HEK293 (cell line): ENCODE data around the gene ANKRD30A.

ENCODE experiments used
- CTCF ChIA-PET: fragments of 350-600 bp; formaldehyde crosslinking; extraction: SDS; loops from one replicate; lab custom pipeline; 2021; ENCODE audit warnings: antibody characterized with exemption; lab: Yijun Ruan, JAX
- POLR2A ChIA-PET: fragments of 300-600 bp; formaldehyde crosslinking; extraction: SDS; loops from one replicate; lab custom pipeline; 2020; ENCODE audit warnings: antibody characterized with exemption, inconsistent platforms; lab: Yijun Ruan, JAX
- H3K27ac ChIP-seq: fragments of 200-500 bp; sonication (Bioruptor generic); 2 replicates; pipeline ENCODE4 v1.5.1; 2014; ENCODE audit warnings: low read depth, low read length, control low read depth, inconsistent platforms; ENCODE audit errors: extremely low read depth
- H3K36me3 ChIP-seq, 2 experiments: fragments of 200-500 bp in 1 of 2; sonication (Bioruptor generic) in 1 of 2; 1 replicate in 1 of 2; 2 replicates in 1 of 2; pipeline ENCODE4 v1.5.1; 2014 to 2017; ENCODE audit warnings: inconsistent platforms in 2 of 2, low read length in 2 of 2; ENCODE audit not compliant: control insufficient read depth in 2 of 2, insufficient read depth in 1 of 2
- H3K4me1 ChIP-seq: fragments of 200-500 bp; sonication (Bioruptor generic); 2 replicates; pipeline ENCODE4 v1.5.1; 2014; ENCODE audit warnings: mild to moderate bottlenecking, low read length, inconsistent platforms; ENCODE audit not compliant: control insufficient read depth, insufficient read depth
- H3K4me3 ChIP-seq: 2 replicates; pipeline ENCODE4 v1.5.1; 2011; ENCODE audit warnings: low read depth, mild to moderate bottlenecking, control low read depth, low read length, moderate library complexity
- H3K9me3 ChIP-seq: fragments of 200-500 bp; sonication (Bioruptor generic); 2 replicates; pipeline ENCODE4 v1.5.1; 2014; ENCODE audit warnings: low read depth, low read length, inconsistent platforms; ENCODE audit not compliant: control insufficient read depth, insufficient read depth
- AEBP2 ChIP-seq: fragments of 450-650 bp; formaldehyde crosslinking; IDR thresholded peaks from 2 replicates; pipeline ENCODE4 v1.5.1; 2016; ENCODE audit warnings: missing biosample characterization, missing genetic modification characterization, borderline replicate concordance
- MZF1 ChIP-seq: fragments of 450-650 bp; formaldehyde crosslinking; IDR thresholded peaks from 2 replicates; pipeline ENCODE4 v1.5.1; 2017; ENCODE audit warnings: missing biosample characterization, missing genetic modification characterization, borderline replicate concordance
- SALL2 ChIP-seq: fragments of 450-650 bp; formaldehyde crosslinking; IDR thresholded peaks from 2 replicates; pipeline ENCODE4 v1.5.0; 2017; ENCODE audit warnings: missing biosample characterization, mild to moderate bottlenecking, missing genetic modification characterization, borderline replicate concordance
- YY1 ChIP-seq: fragments of 450-650 bp; formaldehyde crosslinking; IDR thresholded peaks from 2 replicates; pipeline ENCODE4 v1.5.1; 2018; ENCODE audit warnings: missing biosample characterization, missing genetic modification characterization
- ZBTB6 ChIP-seq: fragments of 450-650 bp; formaldehyde crosslinking; IDR thresholded peaks from 2 replicates; pipeline ENCODE4 v1.5.1; 2017; ENCODE audit warnings: missing biosample characterization, missing genetic modification characterization
- ZNF138 ChIP-seq: fragments of 450-650 bp; formaldehyde crosslinking; IDR thresholded peaks from 2 replicates; pipeline ENCODE4 v1.5.1; 2016; ENCODE audit warnings: missing biosample characterization, missing genetic modification characterization, borderline replicate concordance
- ZNF292 ChIP-seq: fragments of 450-650 bp; formaldehyde crosslinking; IDR thresholded peaks from 2 replicates; pipeline ENCODE4 v1.5.1; 2016; ENCODE audit warnings: low read depth, missing biosample characterization, missing genetic modification characterization, borderline replicate concordance
- ZNF302 ChIP-seq: fragments of 450-650 bp; formaldehyde crosslinking; IDR thresholded peaks from 2 replicates; pipeline ENCODE4 v1.5.1; 2016; ENCODE audit warnings: missing biosample characterization, missing genetic modification characterization, low read depth
- ZNF433 ChIP-seq: fragments of 450-650 bp; formaldehyde crosslinking; IDR thresholded peaks from 2 replicates; pipeline ENCODE4 v1.5.1; 2016; ENCODE audit warnings: missing biosample characterization, missing genetic modification characterization, low read depth
- ZNF473 ChIP-seq: fragments of 450-650 bp; formaldehyde crosslinking; IDR thresholded peaks from 2 replicates; pipeline ENCODE4 v1.5.1; 2017; ENCODE audit warnings: missing biosample characterization, missing genetic modification characterization
- ZNF555 ChIP-seq: fragments of 450-650 bp; formaldehyde crosslinking; conservative IDR thresholded peaks from 2 replicates; pipeline ENCODE4 v1.5.1; 2017; ENCODE audit warnings: missing biosample characterization, mild to moderate bottlenecking, missing genetic modification characterization, inconsistent platforms
- ZNF558 ChIP-seq: fragments of 450-650 bp; formaldehyde crosslinking; IDR thresholded peaks from 2 replicates; pipeline ENCODE4 v1.5.1; 2016; ENCODE audit warnings: missing biosample characterization, missing genetic modification characterization
- ZNF645 ChIP-seq: fragments of 450-650 bp; formaldehyde crosslinking; IDR thresholded peaks from 2 replicates; pipeline ENCODE4; 2016; ENCODE audit warnings: missing biosample characterization, missing genetic modification characterization
- ZNF660 ChIP-seq: fragments of 450-650 bp; IDR thresholded peaks from 2 replicates; pipeline ENCODE4 v1.5.1; 2018; ENCODE audit warnings: missing biosample characterization, mild to moderate bottlenecking, missing genetic modification characterization
- ZNF677 ChIP-seq: fragments of 450-650 bp; IDR thresholded peaks from 2 replicates; pipeline ENCODE4 v1.5.0; 2018; ENCODE audit warnings: missing biosample characterization, mild to moderate bottlenecking, missing genetic modification characterization, moderate library complexity
- ZNF701 ChIP-seq: fragments of 450-650 bp; formaldehyde crosslinking; IDR thresholded peaks from 2 replicates; pipeline ENCODE4 v1.5.1; 2016; ENCODE audit warnings: missing biosample characterization, missing genetic modification characterization
- ZNF707 ChIP-seq: fragments of 450-650 bp; formaldehyde crosslinking; IDR thresholded peaks from 2 replicates; pipeline ENCODE4 v1.5.1; 2016; ENCODE audit warnings: missing biosample characterization, missing genetic modification characterization
- TF ChIP-seq, protein P1 (sequence below): fragments of 450-650 bp; formaldehyde crosslinking; conservative IDR thresholded peaks from 2 replicates; pipeline ENCODE4 v1.5.1; 2016; ENCODE audit warnings: low read depth, missing biosample characterization, missing genetic modification characterization
- TF ChIP-seq, protein P2 (sequence below): fragments of 450-650 bp; formaldehyde crosslinking; IDR thresholded peaks from 2 replicates; pipeline ENCODE4 v1.5.1; 2016; ENCODE audit warnings: missing biosample characterization, missing genetic modification characterization
- TF ChIP-seq, protein P3 (sequence below): fragments of 450-650 bp; formaldehyde crosslinking; IDR thresholded peaks from 2 replicates; pipeline ENCODE4 v1.5.1; 2016; ENCODE audit warnings: missing biosample characterization, missing genetic modification characterization
- TF ChIP-seq, protein P4 (sequence below): fragments of 450-650 bp; formaldehyde crosslinking; IDR thresholded peaks from 2 replicates; pipeline ENCODE4 v1.5.1; 2017; ENCODE audit warnings: missing biosample characterization, mild to moderate bottlenecking, missing genetic modification characterization, moderate library complexity

Gene ANKRD30A

GRCh38 chr10:37401225-37401624 is 275.8 kb downstream of the ANKRD30A start:
- H3K4me1 ChIP-seq = no peaks in the 10 kb centered on the region
- CTCF ChIA-PET = no interaction called here
- TF ChIP-seq ZNF555 (tag by site-specific recombination) (no peak), ZNF645 (tag by site-specific recombination) (no peak), SALL2 (tag by site-specific recombination) (no peak), ZNF433 (tag by site-specific recombination) (no peak)
- TF ChIP-seq, protein P1, sequence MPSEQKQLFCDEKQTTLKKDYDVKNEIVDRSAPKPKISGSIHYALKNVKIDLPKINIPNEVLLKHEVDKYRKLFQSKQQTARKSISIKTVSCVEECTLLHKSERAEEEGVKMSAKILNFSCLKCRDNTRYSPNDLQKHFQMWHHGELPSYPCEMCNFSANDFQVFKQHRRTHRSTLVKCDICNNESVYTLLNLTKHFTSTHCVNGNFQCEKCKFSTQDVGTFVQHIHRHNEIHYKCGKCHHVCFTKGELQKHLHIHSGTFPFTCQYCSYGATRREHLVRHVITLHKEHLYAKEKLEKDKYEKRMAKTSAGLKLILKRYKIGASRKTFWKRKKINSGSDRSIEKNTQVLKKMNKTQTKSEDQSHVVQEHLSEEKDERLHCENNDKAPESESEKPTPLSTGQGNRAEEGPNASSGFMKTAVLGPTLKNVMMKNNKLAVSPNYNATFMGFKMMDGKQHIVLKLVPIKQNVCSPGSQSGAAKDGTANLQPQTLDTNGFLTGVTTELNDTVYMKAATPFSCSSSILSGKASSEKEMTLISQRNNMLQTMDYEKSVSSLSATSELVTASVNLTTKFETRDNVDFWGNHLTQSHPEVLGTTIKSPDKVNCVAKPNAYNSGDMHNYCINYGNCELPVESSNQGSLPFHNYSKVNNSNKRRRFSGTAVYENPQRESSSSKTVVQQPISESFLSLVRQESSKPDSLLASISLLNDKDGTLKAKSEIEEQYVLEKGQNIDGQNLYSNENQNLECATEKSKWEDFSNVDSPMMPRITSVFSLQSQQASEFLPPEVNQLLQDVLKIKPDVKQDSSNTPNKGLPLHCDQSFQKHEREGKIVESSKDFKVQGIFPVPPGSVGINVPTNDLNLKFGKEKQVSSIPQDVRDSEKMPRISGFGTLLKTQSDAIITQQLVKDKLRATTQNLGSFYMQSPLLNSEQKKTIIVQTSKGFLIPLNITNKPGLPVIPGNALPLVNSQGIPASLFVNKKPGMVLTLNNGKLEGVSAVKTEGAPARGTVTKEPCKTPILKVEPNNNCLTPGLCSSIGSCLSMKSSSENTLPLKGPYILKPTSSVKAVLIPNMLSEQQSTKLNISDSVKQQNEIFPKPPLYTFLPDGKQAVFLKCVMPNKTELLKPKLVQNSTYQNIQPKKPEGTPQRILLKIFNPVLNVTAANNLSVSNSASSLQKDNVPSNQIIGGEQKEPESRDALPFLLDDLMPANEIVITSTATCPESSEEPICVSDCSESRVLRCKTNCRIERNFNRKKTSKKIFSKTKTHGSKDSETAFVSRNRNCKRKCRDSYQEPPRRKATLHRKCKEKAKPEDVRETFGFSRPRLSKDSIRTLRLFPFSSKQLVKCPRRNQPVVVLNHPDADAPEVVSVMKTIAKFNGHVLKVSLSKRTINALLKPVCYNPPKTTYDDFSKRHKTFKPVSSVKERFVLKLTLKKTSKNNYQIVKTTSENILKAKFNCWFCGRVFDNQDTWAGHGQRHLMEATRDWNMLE (tag by site-specific recombination) = no peak
- TF ChIP-seq, protein P2, sequence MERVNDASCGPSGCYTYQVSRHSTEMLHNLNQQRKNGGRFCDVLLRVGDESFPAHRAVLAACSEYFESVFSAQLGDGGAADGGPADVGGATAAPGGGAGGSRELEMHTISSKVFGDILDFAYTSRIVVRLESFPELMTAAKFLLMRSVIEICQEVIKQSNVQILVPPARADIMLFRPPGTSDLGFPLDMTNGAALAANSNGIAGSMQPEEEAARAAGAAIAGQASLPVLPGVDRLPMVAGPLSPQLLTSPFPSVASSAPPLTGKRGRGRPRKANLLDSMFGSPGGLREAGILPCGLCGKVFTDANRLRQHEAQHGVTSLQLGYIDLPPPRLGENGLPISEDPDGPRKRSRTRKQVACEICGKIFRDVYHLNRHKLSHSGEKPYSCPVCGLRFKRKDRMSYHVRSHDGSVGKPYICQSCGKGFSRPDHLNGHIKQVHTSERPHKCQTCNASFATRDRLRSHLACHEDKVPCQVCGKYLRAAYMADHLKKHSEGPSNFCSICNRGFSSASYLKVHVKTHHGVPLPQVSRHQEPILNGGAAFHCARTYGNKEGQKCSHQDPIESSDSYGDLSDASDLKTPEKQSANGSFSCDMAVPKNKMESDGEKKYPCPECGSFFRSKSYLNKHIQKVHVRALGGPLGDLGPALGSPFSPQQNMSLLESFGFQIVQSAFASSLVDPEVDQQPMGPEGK (tag by site-specific recombination) = no peak
- TF ChIP-seq, protein P3, sequence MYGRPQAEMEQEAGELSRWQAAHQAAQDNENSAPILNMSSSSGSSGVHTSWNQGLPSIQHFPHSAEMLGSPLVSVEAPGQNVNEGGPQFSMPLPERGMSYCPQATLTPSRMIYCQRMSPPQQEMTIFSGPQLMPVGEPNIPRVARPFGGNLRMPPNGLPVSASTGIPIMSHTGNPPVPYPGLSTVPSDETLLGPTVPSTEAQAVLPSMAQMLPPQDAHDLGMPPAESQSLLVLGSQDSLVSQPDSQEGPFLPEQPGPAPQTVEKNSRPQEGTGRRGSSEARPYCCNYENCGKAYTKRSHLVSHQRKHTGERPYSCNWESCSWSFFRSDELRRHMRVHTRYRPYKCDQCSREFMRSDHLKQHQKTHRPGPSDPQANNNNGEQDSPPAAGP (tag by site-specific recombination) = no peak
- POLR2A ChIA-PET = no interaction called here
- H3K36me3 ChIP-seq = no peaks in the 10 kb centered on the region
- no peak overlapping the region for H3K4me3 ChIP-seq
- H3K27ac ChIP-seq = no peak overlapping the region
- no peaks in the 10 kb centered on the region for H3K9me3 ChIP-seq

- ChIA-PET CTCF (no interaction called here), POLR2A (no interaction called here)
- no peaks in the 10 kb centered on the region for H3K9me3 ChIP-seq
- no peak overlapping the region for H3K4me3 ChIP-seq
- no peaks in the 10 kb centered on the region for H3K36me3 ChIP-seq
- H3K4me1 ChIP-seq = no peaks in the 10 kb centered on the region
- H3K27ac ChIP-seq = no peak overlapping the region
- no peak for TF ChIP-seq ZNF473 (tag by site-specific recombination)
- no peak for TF ChIP-seq ZNF701 (tag by site-specific recombination)
- no peak for TF ChIP-seq ZNF677 (tag by site-specific recombination)
- no peak for TF ChIP-seq ZNF302 (tag by site-specific recombination)
- no peak for TF ChIP-seq ZNF558 (tag by site-specific recombination)
- no peak for TF ChIP-seq ZNF707 (tag by site-specific recombination)
- no peak for TF ChIP-seq ZNF292 (tag by site-specific recombination)
- TF ChIP-seq ZBTB6 (tag by site-specific recombination) = no peak
- TF ChIP-seq ZNF138 = no peak
- no peak for TF ChIP-seq YY1 (tag by site-specific recombination)
- TF ChIP-seq ZNF660 (tag by site-specific recombination) = no peak
- no peak for TF ChIP-seq MZF1 (tag by site-specific recombination)
- TF ChIP-seq ZNF433 (tag by site-specific recombination) = no peak
- no peak for TF ChIP-seq AEBP2 (tag by site-specific recombination)
- TF ChIP-seq, protein P4, sequence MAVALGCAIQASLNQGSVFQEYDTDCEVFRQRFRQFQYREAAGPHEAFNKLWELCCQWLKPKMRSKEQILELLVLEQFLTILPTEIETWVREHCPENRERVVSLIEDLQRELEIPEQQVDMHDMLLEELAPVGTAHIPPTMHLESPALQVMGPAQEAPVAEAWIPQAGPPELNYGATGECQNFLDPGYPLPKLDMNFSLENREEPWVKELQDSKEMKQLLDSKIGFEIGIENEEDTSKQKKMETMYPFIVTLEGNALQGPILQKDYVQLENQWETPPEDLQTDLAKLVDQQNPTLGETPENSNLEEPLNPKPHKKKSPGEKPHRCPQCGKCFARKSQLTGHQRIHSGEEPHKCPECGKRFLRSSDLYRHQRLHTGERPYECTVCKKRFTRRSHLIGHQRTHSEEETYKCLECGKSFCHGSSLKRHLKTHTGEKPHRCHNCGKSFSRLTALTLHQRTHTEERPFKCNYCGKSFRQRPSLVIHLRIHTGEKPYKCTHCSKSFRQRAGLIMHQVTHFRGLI (tag by site-specific recombination) = no peak
Observed at GRCh38 chr10:37403776-37404175, 278.4 kb downstream of the ANKRD30A start.
